Effector CD8-positive, alpha-beta T cell (primary cell): ENCODE measurements around the gene SRD5A3.

Experiments
- DNase-seq: peaks from one replicate; lab custom pipeline; 2025; lab: John Stamatoyannopoulos, UW
- total RNA-seq, 4 experiments: gene quantifications; one replicate each; lab custom pipeline; 2026; lab: John Stamatoyannopoulos, UW

The SRD5A3 gene
- total RNA-seq: 0.49 to 1.8 (median 0.95) reads per million in 4 experiments

GRCh38 chr4:55345980-55346850, at the start of gene SRD5A3:
Gene SRD5A3 (plus strand): TSS chr4:55346242. CDS start chr4:55346337, 95 bp downstream.
- peak; percentile 59 for DNase-seq

GRCh38 chr4:55297346-55297745, 48.7 kb upstream of the SRD5A3 start:
- no peak for DNase-seq

- no peak for DNase-seq
Measured at GRCh38 chr4:55303760-55304165, 42.3 kb upstream of the SRD5A3 start.

- DNase-seq: no peak
Measured at GRCh38 chr4:55304303-55304702, 41.7 kb upstream of the SRD5A3 start.

- no peak for DNase-seq
Measured at GRCh38 chr4:55308071-55308470, 38.0 kb upstream of the SRD5A3 start.

GRCh38 chr4:55311792-55312488, 34.1 kb upstream of the SRD5A3 start:
- no peak for DNase-seq

GRCh38 chr4:55312489-55313101, 33.4 kb upstream of the SRD5A3 start:
- no peak for DNase-seq

- DNase-seq: no peak
Measured at GRCh38 chr4:55314141-55314820, 31.8 kb upstream of the SRD5A3 start.

- DNase-seq: no peak
Measured at GRCh38 chr4:55318175-55319129, 27.6 kb upstream of the SRD5A3 start.

- DNase-seq: no peak
Measured at GRCh38 chr4:55321707-55322264, 24.3 kb upstream of the SRD5A3 start.

GRCh38 chr4:55323375-55323774, 22.7 kb upstream of the SRD5A3 start:
- DNase-seq: no peak

- DNase-seq: no peak
Measured at GRCh38 chr4:55326629-55327028, 19.4 kb upstream of the SRD5A3 start.

- DNase-seq: no peak
Measured at GRCh38 chr4:55329012-55329411, 17.0 kb upstream of the SRD5A3 start.

- no peak for DNase-seq
Measured at GRCh38 chr4:55330241-55330640, 15.8 kb upstream of the SRD5A3 start.

- DNase-seq: no peak
Measured at GRCh38 chr4:55336138-55337034, 9.7 kb upstream of the SRD5A3 start.

GRCh38 chr4:55337944-55338343, 8.1 kb upstream of the SRD5A3 start:
- DNase-seq: no peak

GRCh38 chr4:55338486-55338885, 7.6 kb upstream of the SRD5A3 start:
- DNase-seq: no peak

- DNase-seq: no peak
Measured at GRCh38 chr4:55340266-55340665, 5.8 kb upstream of the SRD5A3 start.

- no peak for DNase-seq
Measured at GRCh38 chr4:55343887-55344286, 2.2 kb upstream of the SRD5A3 start.
